TTC549 (cell line): Measurements from ENCODE around the gene IFNL1.
"Not testable (repeated sequence)": the region's sequence is repeated elsewhere in the genome, so short reads cannot be mapped to it uniquely, and the experiment has no call there.

Experiments used
- FAIRE-seq: peaks from 2 replicates; lab custom pipeline; 2012; peaks lifted over from hg19 to GRCh38; lab: Jason Lieb, UNC

IFNL1 gene

GRCh38 chr19:39332738-39333137 lies 36.5 kb downstream of the IFNL1 start:
- not testable (repeated sequence) for FAIRE-seq

- no peak for FAIRE-seq
Measured at GRCh38 chr19:39333507-39333906, 37.3 kb downstream of the IFNL1 start.

- FAIRE-seq: no peak
Measured at GRCh38 chr19:39334444-39334976, 38.3 kb downstream of the IFNL1 start.

- FAIRE-seq: no peak
Measured at GRCh38 chr19:39335168-39335548, 39.0 kb downstream of the IFNL1 start.

- FAIRE-seq: no peak
Measured at GRCh38 chr19:39336483-39336882, 40.3 kb downstream of the IFNL1 start.

GRCh38 chr19:39339674-39340073 lies 43.5 kb downstream of the IFNL1 start:
- no peak for FAIRE-seq

GRCh38 chr19:39340156-39340555 lies 43.9 kb downstream of the IFNL1 start:
- not testable (repeated sequence) for FAIRE-seq

GRCh38 chr19:39341129-39341718 lies 45.0 kb downstream of the IFNL1 start:
- FAIRE-seq: no peak

- no peak for FAIRE-seq
Measured at GRCh38 chr19:39341719-39342604, 45.8 kb downstream of the IFNL1 start, which contains the start of gene SAMD4B. SAMD4B (plus strand) TSS chr19:39342421; CDS start chr19:39356894, 14,473 bp downstream.

DNA sequence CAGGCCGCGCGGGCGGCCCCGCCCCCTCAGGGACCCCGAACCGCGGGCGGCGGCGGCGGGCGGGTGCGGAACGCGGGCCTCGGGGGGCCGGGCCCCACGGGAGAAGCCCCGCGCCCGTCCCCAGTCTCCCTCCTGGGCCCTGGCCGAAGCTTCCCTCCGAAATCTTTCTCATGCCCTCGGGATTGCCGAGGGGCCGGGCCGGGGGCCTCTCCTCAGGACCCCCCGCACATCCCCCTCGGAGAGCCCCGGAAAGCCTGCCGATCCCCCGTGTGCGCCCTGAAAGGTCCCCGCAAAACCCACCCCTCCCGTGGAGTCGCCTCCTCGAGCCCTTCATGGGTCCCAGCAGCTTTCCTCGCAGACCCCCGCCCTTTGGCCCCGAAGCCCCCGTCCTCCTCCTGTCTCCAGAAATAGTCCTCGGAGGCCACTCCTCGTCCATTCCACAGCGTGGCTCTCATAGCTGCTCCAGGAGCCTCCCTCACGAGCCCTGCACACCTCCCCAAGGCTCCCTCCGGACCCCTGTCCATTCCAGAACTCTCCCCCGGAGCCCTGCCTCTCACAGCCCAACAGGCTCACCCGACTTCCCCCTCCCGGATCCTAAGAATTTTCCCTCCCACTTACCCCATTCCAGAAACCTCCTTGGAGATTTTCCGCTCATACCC lies 46.6 kb downstream of the IFNL1 start:
- FAIRE-seq: no peak

- FAIRE-seq: no peak
Measured at GRCh38 chr19:39345956-39346355, 49.7 kb downstream of the IFNL1 start.

DNA sequence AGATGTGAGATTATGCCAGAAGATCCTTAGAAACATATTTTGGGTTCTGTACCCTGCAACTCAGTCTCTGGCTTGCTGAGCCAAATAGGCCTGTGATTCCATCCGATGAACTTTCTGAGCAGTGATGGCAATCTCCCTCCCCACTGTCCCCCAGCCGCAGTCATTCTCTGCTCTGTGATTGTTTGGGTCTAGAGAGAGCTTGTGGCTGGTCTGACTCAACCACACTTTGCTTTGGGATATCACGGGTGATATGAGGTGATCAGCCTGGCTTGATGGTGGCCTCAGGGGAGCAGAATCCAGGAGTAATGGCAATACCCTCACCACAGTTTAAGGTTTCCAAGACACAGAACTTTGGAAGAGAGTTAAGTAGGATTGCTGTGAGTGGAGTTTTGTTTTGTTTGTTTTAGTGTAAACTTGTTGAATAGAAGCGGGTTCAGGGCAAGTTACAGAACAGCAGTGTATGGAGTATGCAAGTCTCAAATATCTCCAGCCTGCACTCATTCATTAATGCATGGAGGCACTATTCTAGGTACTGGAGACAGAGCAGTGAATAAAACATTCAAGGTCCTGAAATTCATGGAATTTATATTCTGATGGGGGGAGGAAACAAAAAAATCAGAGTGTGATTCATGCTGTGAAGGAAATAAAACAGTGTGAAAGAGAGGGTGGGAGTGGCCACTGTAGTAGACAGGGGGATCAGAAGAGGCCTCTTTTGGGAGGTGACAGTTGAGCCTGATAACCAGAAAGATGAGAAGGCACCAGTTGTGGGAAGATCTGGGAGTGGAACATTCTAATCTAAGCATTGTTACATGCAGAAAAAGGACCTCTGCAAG lies 51.3 kb downstream of the IFNL1 start:
- no peak for FAIRE-seq
